Stimulated activated CD4-positive, alpha-beta T cell treated with anti-CD3 and anti-CD28 coated beads, Interleukin-15, amount 100 ng/mL, for 24 hours (primary cell): ENCODE measurements around the gene LRRN1.
"Not testable (repeated sequence)": the region's sequence is repeated elsewhere in the genome, so short reads cannot be mapped to it uniquely, and the experiment has no call there.

ENCODE experiments used
- DNase-seq: peaks from one replicate; pipeline ENCODE4 v3.0.0-alpha.2; 2020

The LRRN1 gene

DNA sequence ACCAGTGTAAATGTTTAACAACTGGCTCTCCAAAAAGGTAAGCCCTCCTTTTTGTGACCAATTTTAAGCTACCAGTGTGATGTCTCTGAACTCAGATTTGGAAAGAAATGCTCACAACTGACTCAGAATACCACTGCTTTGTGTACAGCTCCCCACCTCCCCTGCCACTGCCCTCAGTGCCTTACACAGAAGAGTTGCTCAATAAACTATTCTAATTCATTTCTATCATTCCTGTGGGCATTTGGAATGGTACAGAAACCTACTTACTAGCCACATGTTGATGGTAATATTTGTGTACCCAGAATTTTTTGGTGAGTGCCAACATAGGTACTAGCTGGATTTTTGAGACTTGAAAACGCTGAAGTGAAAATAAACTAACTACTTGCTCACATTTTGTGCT lies 16.0 kb downstream of the LRRN1 start:
- no peak for DNase-seq

DNA sequence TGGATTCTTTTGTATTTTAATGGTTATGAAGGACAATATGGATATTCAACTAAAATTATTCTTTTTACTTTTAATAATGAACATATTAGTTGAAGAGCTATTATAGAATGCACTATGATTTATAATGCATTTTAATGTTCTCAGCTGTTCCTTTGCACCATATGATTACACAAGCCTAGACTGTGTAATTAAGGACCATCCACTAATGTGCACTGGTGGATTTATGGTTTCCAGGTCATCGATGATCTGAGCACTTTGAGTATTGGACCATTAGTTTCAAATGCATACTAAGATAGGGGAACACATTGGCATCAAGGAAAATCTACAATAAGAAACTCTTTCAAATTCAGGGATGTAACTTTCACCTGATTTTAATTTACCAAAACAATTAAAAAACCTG lies 16.8 kb downstream of the LRRN1 start:
- no peak for DNase-seq

DNA sequence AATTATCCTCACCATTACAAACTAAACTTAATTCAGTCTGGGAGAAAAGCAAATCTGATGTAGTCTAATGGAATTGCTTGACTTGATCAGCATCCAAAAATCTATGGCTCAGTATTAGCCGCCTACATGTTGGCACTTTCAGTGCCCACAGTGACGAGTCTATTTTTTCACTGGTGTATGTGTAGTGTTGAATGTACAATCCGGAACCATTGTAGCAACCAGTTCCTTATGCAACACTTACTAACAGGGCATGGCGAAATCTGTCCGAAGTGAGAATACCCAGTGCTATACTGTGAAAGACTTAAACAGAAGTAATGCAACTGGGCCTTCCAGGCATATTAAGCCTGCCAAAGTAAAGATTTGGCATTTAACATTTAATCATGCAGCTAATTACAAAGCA lies 18.6 kb downstream of the LRRN1 start:
- DNase-seq: no peak

- no peak for DNase-seq
Measured at GRCh38 chr3:3821777-3822176, 22.5 kb downstream of the LRRN1 start.

DNA sequence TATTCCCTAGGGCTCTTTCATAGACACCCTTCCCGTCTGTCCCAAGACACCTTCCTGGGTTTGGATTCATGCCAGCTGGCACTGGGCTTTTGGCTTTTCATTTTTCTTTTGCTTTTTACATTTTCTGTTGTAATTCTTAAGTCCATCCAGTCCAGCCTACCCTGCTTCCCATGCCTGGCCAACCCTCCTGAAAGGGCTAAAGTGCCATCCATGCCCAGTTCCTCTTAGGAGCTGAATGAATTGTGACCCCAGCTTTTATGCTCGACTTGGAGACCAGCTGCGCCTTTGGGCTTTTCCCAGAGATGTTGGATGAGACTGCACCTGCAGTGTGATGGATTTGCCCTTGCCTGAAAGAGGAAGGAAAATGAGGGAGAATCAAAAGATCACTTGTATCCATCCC lies 25.8 kb downstream of the LRRN1 start:
- DNase-seq: no peak

DNA sequence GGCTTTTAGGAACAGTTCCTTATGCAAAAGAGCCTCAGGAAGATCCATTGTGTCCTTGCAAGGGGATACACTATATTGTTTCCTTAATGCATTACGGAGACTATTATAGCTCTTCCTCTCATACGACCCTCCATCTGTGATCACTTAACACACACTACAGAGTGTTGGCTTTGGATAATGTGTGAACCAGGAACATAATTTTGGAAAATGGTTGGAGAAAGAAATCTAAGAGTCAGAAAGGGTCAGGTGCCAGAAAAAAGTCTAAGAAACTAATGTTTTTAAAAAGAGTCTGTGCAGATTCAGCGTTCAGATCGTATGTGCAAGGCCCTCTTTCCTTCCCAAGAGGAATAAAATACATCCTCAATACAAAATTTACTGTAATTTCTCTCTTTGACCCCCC lies 27.3 kb downstream of the LRRN1 start:
- DNase-seq: no peak

DNA sequence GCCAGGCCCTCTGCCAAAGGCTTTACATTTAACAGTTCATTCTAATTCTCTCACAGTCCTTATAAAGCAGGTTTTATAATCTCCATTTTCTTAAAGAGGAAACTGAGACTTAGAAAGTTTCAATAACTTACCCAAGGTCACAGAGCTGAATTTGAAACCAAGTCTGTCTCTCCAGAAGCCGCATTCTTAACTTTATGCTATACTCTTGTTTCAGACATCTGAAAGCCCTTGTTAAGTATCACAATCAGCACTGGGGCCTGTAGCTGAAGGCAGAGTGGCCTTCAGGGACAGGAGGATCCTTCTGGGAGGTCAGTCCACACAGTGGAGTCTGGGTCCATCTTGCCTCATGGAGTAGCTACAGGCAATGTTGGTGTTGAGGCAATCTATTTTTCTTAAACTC lies 27.9 kb downstream of the LRRN1 start:
- DNase-seq: no peak

- DNase-seq: not testable (repeated sequence)
Measured at GRCh38 chr3:3828417-3828816, 29.2 kb downstream of the LRRN1 start.

DNA sequence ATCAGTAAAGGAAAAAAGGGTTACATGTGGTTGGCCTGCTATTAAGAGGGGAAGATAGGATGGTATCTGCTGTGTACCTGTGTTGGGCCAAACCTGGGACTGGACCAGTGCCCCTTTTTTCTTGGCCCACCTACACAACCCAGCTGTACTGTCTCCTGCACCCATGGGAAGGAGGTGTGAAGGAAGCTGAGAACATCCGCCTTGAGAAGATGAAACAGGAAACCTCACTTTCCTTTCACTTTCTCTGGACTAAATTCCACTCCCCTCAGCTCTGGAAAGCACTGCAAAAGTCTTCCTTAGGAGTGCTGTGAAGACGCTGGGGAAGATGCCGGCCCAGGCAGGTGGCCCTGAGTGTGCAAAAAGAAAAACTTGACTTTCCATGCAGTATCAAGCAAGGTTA lies 37.6 kb downstream of the LRRN1 start:
- no peak for DNase-seq

- DNase-seq: no peak
Measured at GRCh38 chr3:3842356-3842755, 43.1 kb downstream of the LRRN1 start.

- no peak for DNase-seq
Measured at GRCh38 chr3:3847994-3848922, 49.0 kb downstream of the LRRN1 start.

- no peak for DNase-seq
Measured at GRCh38 chr3:3848923-3849275, 49.7 kb downstream of the LRRN1 start.

DNA sequence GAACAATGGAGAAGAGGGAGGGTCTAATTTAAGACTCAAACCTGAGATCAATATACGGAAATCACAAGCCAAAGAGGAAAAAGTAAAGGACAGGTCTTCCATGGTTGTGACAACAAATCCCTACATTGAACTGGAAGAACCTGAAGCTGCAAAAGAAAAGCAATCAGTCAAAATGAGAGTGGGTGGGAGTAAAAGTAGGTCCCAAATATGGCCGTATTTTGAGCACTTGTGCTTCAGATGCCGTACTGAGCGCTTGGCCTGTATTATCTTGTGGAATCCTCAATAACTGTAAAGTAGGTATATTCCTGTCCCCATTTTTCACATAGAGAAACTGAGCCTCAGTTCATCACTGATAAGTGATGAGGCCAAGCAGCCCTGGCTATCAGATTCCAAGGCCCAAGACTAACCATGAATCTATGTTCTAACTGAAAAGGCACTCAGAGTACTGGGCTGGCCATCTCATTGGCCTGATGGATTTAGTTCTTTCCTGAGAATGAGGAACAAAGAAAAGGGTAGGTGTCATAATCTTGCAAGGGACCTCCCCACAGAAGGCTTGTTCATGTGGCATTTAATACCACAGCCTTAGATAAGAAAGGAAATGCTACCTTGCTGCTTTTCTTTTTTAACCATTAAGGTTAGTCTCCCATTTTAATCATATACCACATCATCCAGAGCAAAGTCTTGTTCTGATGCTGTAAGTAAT lies 52.5 kb downstream of the LRRN1 start:
- no peak for DNase-seq

DNA sequence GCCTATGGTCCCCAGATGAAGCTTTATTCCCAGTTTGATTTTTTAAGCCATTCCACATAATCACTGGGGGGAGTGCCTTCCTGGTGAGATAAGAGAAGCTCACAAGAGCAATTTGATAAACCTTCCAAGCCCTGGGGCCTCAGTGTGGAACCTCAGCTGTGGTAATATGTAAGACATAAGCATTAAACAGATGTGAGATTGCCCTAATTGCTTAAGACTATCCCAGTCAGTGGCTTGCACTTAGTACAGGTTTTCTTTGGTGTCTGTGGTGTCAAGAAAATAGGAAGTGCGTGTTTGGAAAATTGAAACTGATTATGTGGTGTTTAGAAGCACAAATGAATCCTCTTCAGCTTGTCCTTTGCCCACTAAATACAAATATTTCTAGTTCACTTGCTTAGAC lies 54.3 kb downstream of the LRRN1 start:
- DNase-seq: no peak

- no peak for DNase-seq
Measured at GRCh38 chr3:3855056-3855455, 55.8 kb downstream of the LRRN1 start.

GRCh38 chr3:3860235-3860634 lies 61.0 kb downstream of the LRRN1 start:
- DNase-seq: no peak

GRCh38 chr3:3862534-3862933 lies 63.3 kb downstream of the LRRN1 start:
- no peak for DNase-seq

DNA sequence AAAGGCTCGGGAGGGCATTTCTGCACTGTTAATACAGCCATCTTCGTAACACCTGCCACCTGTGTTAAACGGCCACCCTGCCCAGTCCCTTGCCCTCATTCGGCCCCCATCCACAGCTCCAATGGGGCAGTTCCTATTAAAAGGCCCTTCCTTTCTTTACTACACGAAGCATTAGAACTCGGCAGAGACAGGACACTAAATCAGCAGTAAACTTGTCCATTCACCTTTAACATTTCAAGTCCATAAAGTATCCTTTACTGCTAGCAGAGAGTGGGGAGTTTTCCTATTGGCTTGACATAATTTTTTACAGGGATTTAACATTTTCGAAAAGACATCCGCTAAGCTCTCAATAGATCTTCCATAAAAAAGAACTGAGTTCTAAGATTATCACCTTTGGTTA lies 76.3 kb downstream of the LRRN1 start:
- DNase-seq: no peak

DNA sequence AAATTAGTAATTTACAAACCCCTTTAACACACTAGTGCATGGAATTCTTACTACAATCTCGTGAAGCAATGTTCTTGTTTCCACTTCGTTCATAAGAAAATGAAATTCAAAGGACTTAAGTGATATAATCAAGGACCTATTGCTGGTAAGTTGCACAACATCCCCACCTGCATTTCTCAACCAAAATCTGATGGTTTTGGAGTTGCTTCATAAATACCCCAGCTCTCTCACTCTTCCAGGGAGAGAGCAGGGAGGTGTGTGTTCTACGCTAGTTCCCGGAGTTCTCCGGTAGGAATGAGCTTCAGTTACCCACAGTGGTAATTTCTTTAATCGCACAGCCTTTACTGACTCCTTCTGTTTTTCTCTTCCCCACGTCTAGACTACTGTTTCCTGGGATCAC lies 81.8 kb downstream of the LRRN1 start:
- no peak for DNase-seq

DNA sequence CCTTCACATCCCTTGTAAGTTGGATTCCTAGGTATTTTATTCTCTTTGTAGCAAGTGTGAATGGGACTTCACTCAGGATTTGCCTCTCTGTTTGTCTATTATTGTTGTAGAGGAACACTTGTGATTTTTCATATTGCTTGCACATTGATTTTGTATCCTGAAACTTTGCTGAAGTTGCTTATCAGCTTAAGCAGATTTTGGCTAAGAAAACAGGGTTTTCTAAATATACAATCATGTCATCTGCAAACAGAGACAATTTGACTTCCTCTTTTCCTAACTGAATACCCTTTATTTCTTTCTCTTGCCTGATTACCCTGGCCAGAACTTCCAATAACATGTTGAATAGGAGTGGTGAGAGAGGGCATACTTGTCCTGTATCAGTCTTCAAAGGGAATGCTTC lies 88.1 kb downstream of the LRRN1 start:
- DNase-seq: not testable (repeated sequence)

GRCh38 chr3:3893590-3893989 lies 94.4 kb downstream of the LRRN1 start:
- no peak for DNase-seq
